Colonic mucosa (tissue), 4 donors: ENCODE data around the gene PCDHGB5. TPM values are rescaled to one million over a fixed set of nuclear protein-coding genes. Genes with fewer than 3 reads are reported as not detected.
"Not testable (repeated sequence)": the region's sequence is repeated elsewhere in the genome, so short reads cannot be mapped to it uniquely, and the experiment has no call there.

Experiments used
- DNase-seq: peaks from one replicate; pipeline ENCODE4 v3.0.0-alpha.2; 2020
- H3K27ac ChIP-seq: fragments of 200-600 bp; one replicate; pipeline ENCODE4 v1.8.0; 2021
- H3K27me3 ChIP-seq: fragments of 200-600 bp; one replicate; pipeline ENCODE4 v1.8.0; 2021
- H3K36me3 ChIP-seq: fragments of 200-600 bp; one replicate; pipeline ENCODE4 v1.8.0; 2021
- H3K4me1 ChIP-seq: fragments of 200-600 bp; one replicate; pipeline ENCODE4 v1.8.0; 2021; ENCODE audit warnings: mild to moderate bottlenecking
- H3K4me3 ChIP-seq: fragments of 200-600 bp; one replicate; pipeline ENCODE4 v1.8.0; 2021
- H3K9ac ChIP-seq, 2 donors: one replicate each; pipeline ENCODE4 v1.7.0; 2013; ENCODE audit warnings: control low read depth in 2 of 2, low read depth in 2 of 2, low read length in 2 of 2
- H3K9me3 ChIP-seq: fragments of 200-600 bp; one replicate; pipeline ENCODE4 v1.8.0; 2021
- intact Hi-C: fragments of 100-400 bp; cut with DNase I; formaldehyde crosslinking; loops from one replicate; pipeline ENCODE4 v1.14.1; 2022
- total RNA-seq, 2 donors: library from RNA; stranded (reverse); fragmentation: NEBNext Ultra II Directional in 1 of 2; extraction: Animal tissue kit (Norgen Biotek cat#: 25700) in 1 of 2; gene quantifications; one replicate each; pipeline ENCODE4 v1.2.1, GENCODE V29; 2021
- TF ChIP-seq, protein P1 (sequence below): fragments of 200-600 bp; IDR thresholded peaks from one replicate; pipeline ENCODE4 v1.8.0; 2022; ENCODE audit warnings: antibody characterized with exemption, mild to moderate bottlenecking
- donor health status: healthy.
- donor health status: DM: no; HTN: no; CAD: no.
- donor health status: DM: no; HTN: no; CAD: no.

The PCDHGB5 gene
- total RNA-seq, result 1 to 10 TPM; 2.1 to 3.1 TPM

DNA sequence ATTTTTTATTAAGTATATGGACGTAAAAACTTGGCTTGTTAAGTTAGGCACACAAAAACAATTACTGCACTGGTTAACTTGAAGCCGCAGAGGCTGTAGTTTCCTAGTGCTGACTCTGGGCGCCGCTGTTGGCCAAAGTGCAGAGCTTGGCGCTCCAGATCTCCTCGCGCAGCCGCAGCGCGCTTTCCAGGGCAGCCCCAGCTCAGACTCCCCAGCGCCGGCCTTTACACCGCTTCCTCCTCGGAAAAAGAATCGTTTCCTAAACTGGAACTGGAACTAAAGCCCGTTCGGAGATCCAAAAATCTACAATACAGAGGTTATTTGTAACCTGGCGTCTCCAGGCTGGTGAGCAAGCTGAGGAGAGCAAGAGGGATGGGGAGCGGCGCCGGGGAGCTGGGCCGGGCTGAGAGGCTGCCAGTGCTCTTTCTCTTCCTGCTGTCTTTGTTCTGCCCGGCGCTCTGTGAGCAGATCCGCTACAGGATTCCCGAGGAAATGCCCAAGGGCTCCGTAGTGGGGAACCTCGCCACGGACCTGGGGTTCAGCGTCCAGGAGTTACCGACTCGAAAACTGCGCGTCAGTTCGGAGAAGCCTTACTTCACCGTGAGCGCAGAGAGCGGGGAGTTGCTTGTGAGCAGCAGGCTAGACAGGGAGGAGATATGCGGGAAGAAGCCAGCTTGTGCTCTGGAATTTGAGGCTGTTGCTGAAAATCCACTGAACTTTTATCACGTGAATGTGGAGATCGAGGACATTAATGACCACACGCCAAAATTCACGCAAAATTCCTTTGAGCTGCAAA is at the start of gene PCDHGB5:
PCDHGB5 (plus strand) TSS at position 192 of the 796 bp plus-strand sequence; CDS start at position 373, 181 bp downstream.
- H3K36me3 ChIP-seq, H3K4me1 ChIP-seq, H3K9me3 ChIP-seq, H3K9ac ChIP-seq, H3K27me3 ChIP-seq, H3K4me3 ChIP-seq, intact Hi-C loops, H3K27ac ChIP-seq: not testable (repeated sequence)
- peak; percentile 40 for DNase-seq
- TF ChIP-seq, protein P1, sequence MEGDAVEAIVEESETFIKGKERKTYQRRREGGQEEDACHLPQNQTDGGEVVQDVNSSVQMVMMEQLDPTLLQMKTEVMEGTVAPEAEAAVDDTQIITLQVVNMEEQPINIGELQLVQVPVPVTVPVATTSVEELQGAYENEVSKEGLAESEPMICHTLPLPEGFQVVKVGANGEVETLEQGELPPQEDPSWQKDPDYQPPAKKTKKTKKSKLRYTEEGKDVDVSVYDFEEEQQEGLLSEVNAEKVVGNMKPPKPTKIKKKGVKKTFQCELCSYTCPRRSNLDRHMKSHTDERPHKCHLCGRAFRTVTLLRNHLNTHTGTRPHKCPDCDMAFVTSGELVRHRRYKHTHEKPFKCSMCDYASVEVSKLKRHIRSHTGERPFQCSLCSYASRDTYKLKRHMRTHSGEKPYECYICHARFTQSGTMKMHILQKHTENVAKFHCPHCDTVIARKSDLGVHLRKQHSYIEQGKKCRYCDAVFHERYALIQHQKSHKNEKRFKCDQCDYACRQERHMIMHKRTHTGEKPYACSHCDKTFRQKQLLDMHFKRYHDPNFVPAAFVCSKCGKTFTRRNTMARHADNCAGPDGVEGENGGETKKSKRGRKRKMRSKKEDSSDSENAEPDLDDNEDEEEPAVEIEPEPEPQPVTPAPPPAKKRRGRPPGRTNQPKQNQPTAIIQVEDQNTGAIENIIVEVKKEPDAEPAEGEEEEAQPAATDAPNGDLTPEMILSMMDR, result peak; percentile 52

DNA sequence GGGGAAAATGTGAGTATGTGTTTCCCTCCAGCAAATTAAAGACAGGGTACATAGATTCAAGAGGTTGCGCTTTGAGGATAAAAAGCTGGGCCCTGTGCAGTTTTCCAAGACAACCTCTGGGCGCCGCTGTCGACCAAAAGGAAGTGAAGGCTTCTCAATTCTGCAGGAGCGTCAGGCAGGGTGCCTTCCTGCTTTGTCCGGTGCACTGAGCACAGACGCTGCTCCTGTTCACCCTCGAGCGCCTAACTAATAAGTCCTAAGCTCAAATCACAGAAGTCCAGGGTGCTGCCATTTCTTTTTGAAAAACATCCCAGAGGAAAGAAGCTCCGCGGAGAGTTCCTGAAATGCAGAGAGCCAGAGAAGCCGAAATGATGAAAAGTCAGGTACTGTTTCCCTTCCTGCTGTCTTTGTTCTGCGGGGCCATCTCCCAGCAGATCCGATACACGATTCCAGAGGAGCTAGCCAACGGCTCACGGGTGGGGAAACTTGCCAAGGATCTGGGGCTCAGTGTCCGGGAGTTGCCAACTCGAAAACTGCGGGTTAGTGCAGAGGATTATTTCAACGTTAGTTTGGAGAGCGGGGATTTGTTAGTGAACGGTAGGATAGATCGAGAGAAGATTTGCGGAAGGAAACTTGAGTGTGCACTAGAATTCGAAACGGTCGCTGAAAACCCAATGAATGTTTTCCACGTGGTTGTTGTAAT is 47.7 kb upstream of the PCDHGB5 start, which contains the start of gene PCDHGB1:
PCDHGB1 (plus strand) TSS at position 183 of the 703 bp plus-strand sequence; CDS start at position 345, 162 bp downstream.
- TF ChIP-seq, protein P1, result peak; percentile 29
- no peak within 1 kb of the TSS for H3K27ac ChIP-seq
- H3K4me3 ChIP-seq, result no peak within 1 kb of the TSS
- H3K36me3 ChIP-seq, result no peaks in the 10 kb centered on the region
- DNase-seq, result no peak
- intact Hi-C loops, result no loop called here
- no peaks in the 10 kb centered on the region for H3K4me1 ChIP-seq
- no peak within 1 kb of the TSS for H3K9ac ChIP-seq
- H3K9me3 ChIP-seq, result no peaks in the 10 kb centered on the region
- no peaks in the 10 kb centered on the region for H3K27me3 ChIP-seq

DNA sequence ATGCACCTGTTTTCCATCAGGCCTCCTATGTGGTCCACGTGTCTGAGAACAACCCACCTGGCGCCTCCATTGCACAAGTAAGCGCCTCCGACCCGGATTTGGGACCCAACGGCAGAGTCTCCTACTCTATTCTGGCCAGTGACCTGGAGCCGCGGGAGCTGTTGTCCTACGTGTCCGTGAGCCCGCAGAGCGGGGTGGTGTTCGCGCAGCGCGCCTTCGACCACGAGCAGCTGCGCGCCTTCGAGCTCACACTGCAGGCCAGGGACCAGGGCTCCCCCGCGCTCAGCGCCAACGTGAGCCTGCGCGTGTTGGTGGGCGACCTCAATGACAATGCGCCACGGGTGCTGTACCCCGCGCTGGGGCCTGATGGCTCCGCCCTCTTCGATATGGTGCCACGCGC is 46.2 kb upstream of the PCDHGB5 start:
- H3K9me3 ChIP-seq, result no peaks in the 10 kb centered on the region
- no peak overlapping the region for H3K9ac ChIP-seq
- TF ChIP-seq, protein P1, result no peak
- no peaks in the 10 kb centered on the region for H3K4me1 ChIP-seq
- intact Hi-C loops, result no loop called here
- no peaks in the 10 kb centered on the region for H3K27me3 ChIP-seq
- no peak overlapping the region for H3K27ac ChIP-seq
- no peaks in the 10 kb centered on the region for H3K36me3 ChIP-seq
- DNase-seq, result no peak
- H3K4me3 ChIP-seq, result no peak overlapping the region

DNA sequence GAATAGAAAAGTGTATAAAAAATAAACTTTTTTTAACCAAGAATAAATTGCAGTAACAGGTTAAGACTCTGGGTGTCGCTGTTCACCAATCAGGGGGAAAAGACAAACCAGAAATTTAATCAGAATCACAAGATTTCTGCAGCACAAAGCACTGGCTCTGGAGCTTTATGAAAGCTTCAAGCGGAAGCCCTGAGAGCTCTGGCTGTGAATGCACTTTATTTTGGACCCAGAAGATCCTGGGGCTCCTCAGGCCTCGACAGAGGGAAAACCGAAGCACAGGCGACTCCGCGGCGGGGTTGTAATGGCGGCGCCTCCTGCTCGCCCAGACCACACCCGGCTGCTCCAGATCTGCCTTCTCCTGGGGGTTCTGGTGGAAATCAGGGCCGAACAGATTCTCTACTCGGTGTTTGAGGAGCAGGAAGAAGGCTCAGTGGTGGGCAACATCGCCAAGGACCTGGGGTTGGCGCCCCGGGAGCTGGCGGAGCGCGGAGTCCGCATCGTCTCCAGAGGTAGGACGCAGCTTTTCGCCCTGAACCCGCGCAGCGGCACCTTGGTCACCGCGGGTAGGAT is 42.8 kb upstream of the PCDHGB5 start, which contains the start of gene PCDHGA4:
PCDHGA4 (plus strand) TSS at position 122 of the 570 bp plus-strand sequence; CDS start at position 209, 87 bp downstream.
- TF ChIP-seq, protein P1, result no peak

DNA sequence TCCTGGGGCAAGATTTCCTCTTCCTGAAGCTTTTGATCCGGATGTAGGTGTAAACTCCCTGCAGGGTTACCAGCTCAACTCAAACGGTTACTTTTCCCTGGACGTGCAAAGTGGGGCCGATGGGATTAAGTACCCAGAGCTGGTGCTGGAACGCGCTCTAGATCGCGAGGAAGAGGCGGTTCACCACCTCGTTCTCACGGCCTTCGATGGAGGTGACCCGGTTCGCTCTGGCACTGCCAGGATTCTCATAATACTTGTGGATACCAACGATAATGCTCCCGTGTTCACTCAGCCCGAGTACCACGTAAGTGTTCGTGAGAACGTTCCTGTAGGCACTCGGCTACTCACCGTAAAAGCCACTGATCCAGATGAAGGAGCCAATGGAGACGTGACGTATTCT is 42.1 kb upstream of the PCDHGB5 start:
- H3K4me3 ChIP-seq, result no peak overlapping the region
- intact Hi-C loops, result no loop called here

More for the DNA sequence above, 42.8 kb upstream of the PCDHGB5 start, which contains the start of gene PCDHGA4:
- Histone ChIP-seq H3K4me1 (no peaks in the 10 kb centered on the region), H3K4me3 (no peak within 1 kb of the TSS), H3K9ac (no peak within 1 kb of the TSS), H3K9me3 (no peaks in the 10 kb centered on the region), H3K27me3 (no peaks in the 10 kb centered on the region), H3K36me3 (no peaks in the 10 kb centered on the region), H3K27ac (no peak within 1 kb of the TSS)
- intact Hi-C loops, result no loop called here
- no peak for DNase-seq

More for the DNA sequence above, 42.1 kb upstream of the PCDHGB5 start:
- Histone ChIP-seq H3K27me3 (no peaks in the 10 kb centered on the region), H3K9ac (no peak overlapping the region), H3K4me1 (no peaks in the 10 kb centered on the region), H3K9me3 (no peaks in the 10 kb centered on the region), H3K27ac (no peak overlapping the region), H3K36me3 (no peaks in the 10 kb centered on the region)
- DNase-seq, result no peak
- TF ChIP-seq, protein P1, result no peak
